SK-N-SH treated with all-trans-retinoic acid at 6 μM for 48 hours (cell line): ENCODE measurements around the gene MSMO1.

Experiments used
- ATAC-seq: fragments of 200-7000 bp; cut with Tn5 transposase; 3 replicates; pipeline ENCODE4 v1.9.1; 2020; ENCODE audit warnings: mild to moderate bottlenecking, moderate library complexity
- ARNTL ChIP-seq: fragments of 450-650 bp; formaldehyde crosslinking; IDR thresholded peaks from 2 replicates; pipeline ENCODE4 v1.5.0; 2020; ENCODE audit warnings: low read depth, mild to moderate bottlenecking, moderate library complexity, borderline replicate concordance
- BACH2 ChIP-seq: fragments of 250-450 bp; sonication (Bioruptor Pico); IDR thresholded peaks from 2 replicates; pipeline ENCODE4 v1.9.0; 2021; ENCODE audit warnings: mild to moderate bottlenecking, borderline replicate concordance
- CSDC2 ChIP-seq: fragments of 250-450 bp; sonication (Bioruptor Pico); IDR thresholded peaks from 2 replicates; pipeline ENCODE4 v1.5.0; 2020; ENCODE audit warnings: mild to moderate bottlenecking, moderate library complexity
- ESRRG ChIP-seq: fragments of 250-450 bp; sonication (Bioruptor Pico); IDR thresholded peaks from 2 replicates; pipeline ENCODE4 v1.6.1; 2021; ENCODE audit warnings: mild to moderate bottlenecking
- GLIS3 ChIP-seq: fragments of 250-450 bp; sonication (Bioruptor Pico); IDR thresholded peaks from 2 replicates; pipeline ENCODE4 v1.5.0; 2020; ENCODE audit warnings: mild to moderate bottlenecking, moderate library complexity
- OSR1 ChIP-seq: fragments of 250-450 bp; sonication (Bioruptor Pico); IDR thresholded peaks from 2 replicates; pipeline ENCODE4 v1.8.0; 2022; ENCODE audit warnings: moderate library complexity, mild to moderate bottlenecking, inconsistent platforms
- PPARA ChIP-seq: fragments of 250-450 bp; sonication (Bioruptor Pico); IDR thresholded peaks from 2 replicates; pipeline ENCODE4 v1.5.0; 2020; ENCODE audit warnings: mild to moderate bottlenecking, borderline replicate concordance
- RARB ChIP-seq: fragments of 250-450 bp; sonication (Bioruptor Pico); IDR thresholded peaks from 2 replicates; pipeline ENCODE4 v1.8.0; 2021; ENCODE audit warnings: mild to moderate bottlenecking, moderate library complexity
- SNAI2 ChIP-seq: fragments of 250-450 bp; sonication (Bioruptor Pico); IDR thresholded peaks from 2 replicates; pipeline ENCODE4 v1.5.0; 2020; ENCODE audit warnings: mild to moderate bottlenecking, moderate library complexity
- TCF4 ChIP-seq: fragments of 250-450 bp; sonication (Bioruptor Pico); IDR thresholded peaks from 2 replicates; pipeline ENCODE4 v1.8.0; 2021; ENCODE audit warnings: mild to moderate bottlenecking, moderate library complexity, borderline replicate concordance
- TOX ChIP-seq: fragments of 250-450 bp; sonication (Bioruptor Pico); IDR thresholded peaks from 2 replicates; pipeline ENCODE4 v1.8.0; 2021; ENCODE audit warnings: mild to moderate bottlenecking, moderate library complexity, borderline replicate concordance
- ZC3H10 ChIP-seq: fragments of 250-450 bp; sonication (Bioruptor Pico); IDR thresholded peaks from 2 replicates; pipeline ENCODE4 v1.5.1; 2021; ENCODE audit warnings: mild to moderate bottlenecking, moderate library complexity
- ZFP3 ChIP-seq: fragments of 250-450 bp; sonication (Bioruptor Pico); IDR thresholded peaks from 2 replicates; pipeline ENCODE4 v1.5.0; 2020; ENCODE audit warnings: mild to moderate bottlenecking, moderate library complexity
- ZFP30 ChIP-seq: fragments of 450-650 bp; formaldehyde crosslinking; IDR thresholded peaks from 2 replicates; pipeline ENCODE4 v1.5.0; 2022; ENCODE audit warnings: mild to moderate bottlenecking, moderate library complexity
- ZNF565 ChIP-seq: fragments of 450-650 bp; formaldehyde crosslinking; conservative IDR thresholded peaks from 2 replicates; pipeline ENCODE4 v1.5.0; 2020; ENCODE audit warnings: low read depth, mild to moderate bottlenecking, moderate library complexity
- ZNF70 ChIP-seq: fragments of 450-650 bp; formaldehyde crosslinking; IDR thresholded peaks from 2 replicates; pipeline ENCODE4 v1.5.0; 2020; ENCODE audit warnings: mild to moderate bottlenecking, moderate library complexity
- ZNF8 ChIP-seq: fragments of 450-650 bp; formaldehyde crosslinking; IDR thresholded peaks from 2 replicates; pipeline ENCODE4 v1.5.0; 2020; ENCODE audit warnings: mild to moderate bottlenecking, moderate library complexity
- TF ChIP-seq, protein P1 (sequence below): fragments of 250-450 bp; sonication (Bioruptor Pico); IDR thresholded peaks from 2 replicates; pipeline ENCODE4 v1.8.0; 2020; ENCODE audit warnings: mild to moderate bottlenecking, moderate library complexity, borderline replicate concordance
- TF ChIP-seq, protein P2 (sequence below): fragments of 250-450 bp; sonication (Bioruptor Pico); IDR thresholded peaks from 2 replicates; pipeline ENCODE4 v1.5.1; 2020; ENCODE audit warnings: low read depth, mild to moderate bottlenecking, moderate library complexity
- TF ChIP-seq, protein P3 (sequence below): fragments of 250-450 bp; sonication (Bioruptor Pico); IDR thresholded peaks from 2 replicates; pipeline ENCODE4 v1.5.1; 2021; ENCODE audit warnings: mild to moderate bottlenecking, moderate library complexity
- TF ChIP-seq, protein P4 (sequence below): fragments of 250-450 bp; sonication (Bioruptor Pico); IDR thresholded peaks from 2 replicates; pipeline ENCODE4 v1.8.0; 2021; ENCODE audit warnings: low read depth, mild to moderate bottlenecking, moderate library complexity, borderline replicate concordance
- TF ChIP-seq, protein P5 (sequence below): fragments of 250-450 bp; sonication (Bioruptor Pico); IDR thresholded peaks from 2 replicates; pipeline ENCODE4 v1.5.0; 2020; ENCODE audit warnings: mild to moderate bottlenecking, moderate library complexity

The MSMO1 gene

DNA sequence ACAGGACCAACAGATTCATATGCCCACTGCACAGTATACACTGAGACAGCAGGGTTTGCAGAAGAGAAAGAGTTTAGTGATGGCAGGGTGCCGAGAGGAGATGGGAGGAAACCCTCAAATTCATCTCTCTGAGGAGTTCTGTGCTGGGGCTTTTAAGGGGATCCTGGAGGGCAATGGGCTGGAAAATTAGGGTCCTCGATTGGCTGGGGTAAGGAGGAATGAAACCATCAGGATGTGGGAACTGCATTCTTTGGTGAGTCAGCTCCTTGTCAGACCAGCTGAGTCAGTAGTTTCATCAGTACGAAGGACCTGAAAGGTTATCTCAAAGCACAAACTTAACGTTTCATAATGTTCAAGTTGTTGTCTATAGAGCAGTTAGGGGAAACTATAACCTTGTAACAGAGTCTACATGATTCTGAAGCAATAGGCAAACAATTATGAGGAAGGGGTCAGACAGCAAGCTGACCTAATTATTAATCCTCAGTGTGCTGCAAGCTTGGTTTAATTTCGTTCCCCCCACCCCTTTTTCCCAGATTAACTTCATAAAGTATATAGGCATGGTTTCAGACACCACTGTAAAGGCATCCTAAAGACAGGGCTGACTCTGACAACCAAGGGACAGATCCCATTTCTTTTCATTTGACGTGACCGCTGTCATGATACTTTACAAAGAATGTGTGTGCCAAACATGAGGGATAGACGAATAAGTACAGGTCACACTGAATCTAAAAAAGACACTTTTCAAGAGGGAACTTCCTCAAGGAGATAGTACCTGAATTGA, 1.5 kb upstream of the MSMO1 start:
- peak; percentile 6 for ATAC-seq
- no peak for TF ChIP-seq ZNF8 (CRISPR knock-in tag)
- TF ChIP-seq PPARA (CRISPR knock-in tag): no peak
- no peak for TF ChIP-seq ZFP30 (CRISPR knock-in tag)
- TF ChIP-seq TCF4 (CRISPR knock-in tag): no peak
- no peak for TF ChIP-seq ZNF565
- TF ChIP-seq SNAI2 (CRISPR knock-in tag): no peak
- no peak for TF ChIP-seq ARNTL
- TF ChIP-seq ZNF70: no peak
- TF ChIP-seq ESRRG (CRISPR knock-in tag): no peak
- TF ChIP-seq, protein P1, sequence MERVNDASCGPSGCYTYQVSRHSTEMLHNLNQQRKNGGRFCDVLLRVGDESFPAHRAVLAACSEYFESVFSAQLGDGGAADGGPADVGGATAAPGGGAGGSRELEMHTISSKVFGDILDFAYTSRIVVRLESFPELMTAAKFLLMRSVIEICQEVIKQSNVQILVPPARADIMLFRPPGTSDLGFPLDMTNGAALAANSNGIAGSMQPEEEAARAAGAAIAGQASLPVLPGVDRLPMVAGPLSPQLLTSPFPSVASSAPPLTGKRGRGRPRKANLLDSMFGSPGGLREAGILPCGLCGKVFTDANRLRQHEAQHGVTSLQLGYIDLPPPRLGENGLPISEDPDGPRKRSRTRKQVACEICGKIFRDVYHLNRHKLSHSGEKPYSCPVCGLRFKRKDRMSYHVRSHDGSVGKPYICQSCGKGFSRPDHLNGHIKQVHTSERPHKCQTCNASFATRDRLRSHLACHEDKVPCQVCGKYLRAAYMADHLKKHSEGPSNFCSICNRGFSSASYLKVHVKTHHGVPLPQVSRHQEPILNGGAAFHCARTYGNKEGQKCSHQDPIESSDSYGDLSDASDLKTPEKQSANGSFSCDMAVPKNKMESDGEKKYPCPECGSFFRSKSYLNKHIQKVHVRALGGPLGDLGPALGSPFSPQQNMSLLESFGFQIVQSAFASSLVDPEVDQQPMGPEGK (CRISPR knock-in tag): no peak
- TF ChIP-seq CSDC2 (CRISPR knock-in tag): no peak
- TF ChIP-seq, protein P2, sequence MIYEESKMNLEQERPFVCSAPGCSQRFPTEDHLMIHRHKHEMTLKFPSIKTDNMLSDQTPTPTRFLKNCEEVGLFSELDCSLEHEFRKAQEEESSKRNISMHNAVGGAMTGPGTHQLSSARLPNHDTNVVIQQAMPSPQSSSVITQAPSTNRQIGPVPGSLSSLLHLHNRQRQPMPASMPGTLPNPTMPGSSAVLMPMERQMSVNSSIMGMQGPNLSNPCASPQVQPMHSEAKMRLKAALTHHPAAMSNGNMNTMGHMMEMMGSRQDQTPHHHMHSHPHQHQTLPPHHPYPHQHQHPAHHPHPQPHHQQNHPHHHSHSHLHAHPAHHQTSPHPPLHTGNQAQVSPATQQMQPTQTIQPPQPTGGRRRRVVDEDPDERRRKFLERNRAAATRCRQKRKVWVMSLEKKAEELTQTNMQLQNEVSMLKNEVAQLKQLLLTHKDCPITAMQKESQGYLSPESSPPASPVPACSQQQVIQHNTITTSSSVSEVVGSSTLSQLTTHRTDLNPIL (CRISPR knock-in tag): no peak
- no peak for TF ChIP-seq TOX (CRISPR knock-in tag)
- TF ChIP-seq, protein P3, sequence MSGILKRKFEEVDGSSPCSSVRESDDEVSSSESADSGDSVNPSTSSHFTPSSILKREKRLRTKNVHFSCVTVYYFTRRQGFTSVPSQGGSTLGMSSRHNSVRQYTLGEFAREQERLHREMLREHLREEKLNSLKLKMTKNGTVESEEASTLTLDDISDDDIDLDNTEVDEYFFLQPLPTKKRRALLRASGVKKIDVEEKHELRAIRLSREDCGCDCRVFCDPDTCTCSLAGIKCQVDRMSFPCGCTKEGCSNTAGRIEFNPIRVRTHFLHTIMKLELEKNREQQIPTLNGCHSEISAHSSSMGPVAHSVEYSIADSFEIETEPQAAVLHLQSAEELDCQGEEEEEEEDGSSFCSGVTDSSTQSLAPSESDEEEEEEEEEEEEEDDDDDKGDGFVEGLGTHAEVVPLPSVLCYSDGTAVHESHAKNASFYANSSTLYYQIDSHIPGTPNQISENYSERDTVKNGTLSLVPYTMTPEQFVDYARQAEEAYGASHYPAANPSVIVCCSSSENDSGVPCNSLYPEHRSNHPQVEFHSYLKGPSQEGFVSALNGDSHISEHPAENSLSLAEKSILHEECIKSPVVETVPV (CRISPR knock-in tag): no peak
- TF ChIP-seq ZC3H10 (CRISPR knock-in tag): no peak
- no peak for TF ChIP-seq BACH2 (CRISPR knock-in tag)
- TF ChIP-seq, protein P4, sequence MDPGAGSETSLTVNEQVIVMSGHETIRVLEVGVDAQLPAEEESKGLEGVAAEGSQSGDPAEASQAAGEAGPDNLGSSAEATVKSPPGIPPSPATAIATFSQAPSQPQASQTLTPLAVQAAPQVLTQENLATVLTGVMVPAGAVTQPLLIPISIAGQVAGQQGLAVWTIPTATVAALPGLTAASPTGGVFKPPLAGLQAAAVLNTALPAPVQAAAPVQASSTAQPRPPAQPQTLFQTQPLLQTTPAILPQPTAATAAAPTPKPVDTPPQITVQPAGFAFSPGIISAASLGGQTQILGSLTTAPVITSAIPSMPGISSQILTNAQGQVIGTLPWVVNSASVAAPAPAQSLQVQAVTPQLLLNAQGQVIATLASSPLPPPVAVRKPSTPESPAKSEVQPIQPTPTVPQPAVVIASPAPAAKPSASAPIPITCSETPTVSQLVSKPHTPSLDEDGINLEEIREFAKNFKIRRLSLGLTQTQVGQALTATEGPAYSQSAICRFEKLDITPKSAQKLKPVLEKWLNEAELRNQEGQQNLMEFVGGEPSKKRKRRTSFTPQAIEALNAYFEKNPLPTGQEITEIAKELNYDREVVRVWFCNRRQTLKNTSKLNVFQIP: no peak
- TF ChIP-seq, protein P5, sequence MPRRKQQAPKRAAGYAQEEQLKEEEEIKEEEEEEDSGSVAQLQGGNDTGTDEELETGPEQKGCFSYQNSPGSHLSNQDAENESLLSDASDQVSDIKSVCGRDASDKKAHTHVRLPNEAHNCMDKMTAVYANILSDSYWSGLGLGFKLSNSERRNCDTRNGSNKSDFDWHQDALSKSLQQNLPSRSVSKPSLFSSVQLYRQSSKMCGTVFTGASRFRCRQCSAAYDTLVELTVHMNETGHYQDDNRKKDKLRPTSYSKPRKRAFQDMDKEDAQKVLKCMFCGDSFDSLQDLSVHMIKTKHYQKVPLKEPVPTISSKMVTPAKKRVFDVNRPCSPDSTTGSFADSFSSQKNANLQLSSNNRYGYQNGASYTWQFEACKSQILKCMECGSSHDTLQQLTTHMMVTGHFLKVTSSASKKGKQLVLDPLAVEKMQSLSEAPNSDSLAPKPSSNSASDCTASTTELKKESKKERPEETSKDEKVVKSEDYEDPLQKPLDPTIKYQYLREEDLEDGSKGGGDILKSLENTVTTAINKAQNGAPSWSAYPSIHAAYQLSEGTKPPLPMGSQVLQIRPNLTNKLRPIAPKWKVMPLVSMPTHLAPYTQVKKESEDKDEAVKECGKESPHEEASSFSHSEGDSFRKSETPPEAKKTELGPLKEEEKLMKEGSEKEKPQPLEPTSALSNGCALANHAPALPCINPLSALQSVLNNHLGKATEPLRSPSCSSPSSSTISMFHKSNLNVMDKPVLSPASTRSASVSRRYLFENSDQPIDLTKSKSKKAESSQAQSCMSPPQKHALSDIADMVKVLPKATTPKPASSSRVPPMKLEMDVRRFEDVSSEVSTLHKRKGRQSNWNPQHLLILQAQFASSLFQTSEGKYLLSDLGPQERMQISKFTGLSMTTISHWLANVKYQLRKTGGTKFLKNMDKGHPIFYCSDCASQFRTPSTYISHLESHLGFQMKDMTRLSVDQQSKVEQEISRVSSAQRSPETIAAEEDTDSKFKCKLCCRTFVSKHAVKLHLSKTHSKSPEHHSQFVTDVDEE: no peak
- TF ChIP-seq RARB (CRISPR knock-in tag): no peak
- TF ChIP-seq GLIS3 (CRISPR knock-in tag): no peak

DNA sequence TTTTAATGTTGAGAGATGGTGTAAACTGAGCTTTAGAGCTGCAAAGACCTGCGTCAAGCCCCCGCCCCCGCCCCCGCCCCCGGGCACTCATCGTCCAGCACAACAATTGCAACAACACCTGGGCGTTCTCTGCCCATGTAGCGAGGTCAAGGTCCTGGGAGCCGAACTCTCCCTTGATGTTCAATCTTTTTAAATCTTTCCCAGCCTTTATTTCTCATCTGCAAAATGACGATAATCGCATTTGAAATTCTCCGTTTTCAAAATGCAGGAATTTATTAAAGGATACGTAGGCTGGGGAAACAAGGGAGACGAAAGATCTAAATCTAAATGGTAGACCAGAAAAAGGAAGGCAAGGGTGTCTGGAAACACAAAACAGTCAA, 648 bp upstream of the MSMO1 start:
- peak; percentile 5; the same call in 2 of the 3 replicates for ATAC-seq
- TF ChIP-seq CSDC2 (CRISPR knock-in tag) (no peak), ZNF8 (CRISPR knock-in tag) (0 out of 2 replicates have a peak, but pooled peaks have one; percentile 22)

DNA sequence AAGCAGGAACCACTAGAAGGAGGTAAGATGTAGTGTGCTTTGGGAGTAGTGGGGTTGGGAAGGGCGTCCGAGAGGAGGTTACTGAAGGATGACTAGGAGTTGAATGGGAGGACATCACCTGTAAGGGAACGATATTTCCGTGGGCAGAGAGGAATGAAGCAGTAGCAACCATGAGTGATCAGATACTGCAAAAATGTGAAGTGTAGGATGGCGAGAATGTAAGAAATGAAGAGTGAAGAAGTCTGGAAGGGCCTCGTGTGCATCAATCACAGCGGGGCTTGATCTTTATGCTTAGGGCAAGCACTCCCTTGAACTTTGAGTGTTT, 594 bp downstream of the MSMO1 start:
- TF ChIP-seq ZFP3 (CRISPR knock-in tag) (peak; percentile 97), GLIS3 (CRISPR knock-in tag) (no peak), ESRRG (CRISPR knock-in tag) (no peak), RARB (CRISPR knock-in tag) (no peak), ZNF565 (no peak), PPARA (CRISPR knock-in tag) (no peak), OSR1 (CRISPR knock-in tag) (no peak)
- TF ChIP-seq, protein P3 (CRISPR knock-in tag): no peak
- TF ChIP-seq, protein P5: no peak
- peak; percentile 0 for ATAC-seq
